ENCODE results near the gene DUSP2. TPM values are rescaled to one million over a fixed set of nuclear protein-coding genes. Genes with fewer than 3 reads are reported as not detected.

The DUSP2 gene
- polyA plus RNA-seq, 3 donors = 48.4 to 392 (median 66.1) TPM

DNA sequence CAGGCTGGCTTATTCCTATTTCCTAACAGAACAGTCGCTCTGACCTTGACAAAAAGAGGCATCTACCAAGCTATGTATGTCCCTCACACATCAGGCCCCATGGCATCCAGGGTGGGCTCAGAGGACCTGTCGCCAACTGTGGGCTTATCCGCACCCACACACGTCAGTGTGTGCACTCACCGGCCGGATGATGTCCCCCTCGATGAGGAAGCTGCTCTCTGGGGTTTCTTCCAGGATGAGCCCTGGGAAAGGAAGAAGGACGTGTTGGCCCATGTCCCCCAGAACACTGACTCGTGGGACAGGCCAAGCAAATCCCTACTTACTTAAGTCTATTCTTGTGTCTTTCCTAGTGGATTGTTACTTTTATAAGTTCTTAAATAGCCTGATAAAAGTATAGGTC is 10.1 kb downstream of the DUSP2 start:
- Histone ChIP-seq H2AFZ (ENCODE audit: insufficient read depth, low read depth, low read length, poor library complexity, severe bottlenecking) (no peak overlapping the region), H3K27me3 (ENCODE audit: control insufficient read depth in 2 of 2, insufficient read depth in 2 of 2, low read length in 2 of 2) (no peaks in the 10 kb centered on the region), H3K9me3 (replicated peaks in 1 of 2; ENCODE audit: control insufficient read depth in 1 of 2, insufficient read depth in 1 of 2, low read length in 2 of 2) (no peaks in the 10 kb centered on the region), H4K20me1 (ENCODE audit: insufficient read depth, low read length) (no peaks in the 10 kb centered on the region), H3K27ac (ENCODE audit: low read depth in 1 of 2, low read length in 2 of 2) (no peak overlapping the region), H3K4me3 (replicated peaks in 1 of 3; ENCODE audit: low read depth in 2 of 3, low read length in 3 of 3) (no peak overlapping the region), H3K36me3 (replicated peaks in 1 of 2; ENCODE audit: control insufficient read depth in 1 of 2, insufficient read depth in 2 of 2, low read length in 2 of 2) (no peaks in the 10 kb centered on the region), H3K9ac (ENCODE audit: insufficient read depth, low read length, poor library complexity, severe bottlenecking) (no peak overlapping the region), H3K4me1 (ENCODE audit: control insufficient read depth in 1 of 2, insufficient read depth in 2 of 2, low read length in 2 of 2) (no peaks in the 10 kb centered on the region), H3K4me2 (replicated peaks; ENCODE audit: extremely low read depth, low read length, poor library complexity, severe bottlenecking) (no peak overlapping the region), H3K79me2 (ENCODE audit: insufficient read depth, low read length) (no peaks in the 10 kb centered on the region)
- DNase-seq = peak in 1 of 3 donors; percentile 27
- Mint-ChIP-seq H3K9me3 (no peaks in the 10 kb centered on the region), H3K4me3 (no peak overlapping the region), H3K36me3 (no peaks in the 10 kb centered on the region), H3K4me1 (no peaks in the 10 kb centered on the region), H3K27me3 (ENCODE audit: low read depth in 3 of 3) (peaks cover 3 to 7% (median 6%) of the 10 kb centered on the region in 3 donors), H3K27ac (peak overlapping the region in 1 of 7 donors; percentile 48)
- intact Hi-C loops (cut with micrococcal nuclease) = no loop called here
- WGBS (ENCODE audit: insufficient coverage) = 83% methylated on average over 7 of the region's 9 CpGs
- TF ChIP-seq, protein P1, sequence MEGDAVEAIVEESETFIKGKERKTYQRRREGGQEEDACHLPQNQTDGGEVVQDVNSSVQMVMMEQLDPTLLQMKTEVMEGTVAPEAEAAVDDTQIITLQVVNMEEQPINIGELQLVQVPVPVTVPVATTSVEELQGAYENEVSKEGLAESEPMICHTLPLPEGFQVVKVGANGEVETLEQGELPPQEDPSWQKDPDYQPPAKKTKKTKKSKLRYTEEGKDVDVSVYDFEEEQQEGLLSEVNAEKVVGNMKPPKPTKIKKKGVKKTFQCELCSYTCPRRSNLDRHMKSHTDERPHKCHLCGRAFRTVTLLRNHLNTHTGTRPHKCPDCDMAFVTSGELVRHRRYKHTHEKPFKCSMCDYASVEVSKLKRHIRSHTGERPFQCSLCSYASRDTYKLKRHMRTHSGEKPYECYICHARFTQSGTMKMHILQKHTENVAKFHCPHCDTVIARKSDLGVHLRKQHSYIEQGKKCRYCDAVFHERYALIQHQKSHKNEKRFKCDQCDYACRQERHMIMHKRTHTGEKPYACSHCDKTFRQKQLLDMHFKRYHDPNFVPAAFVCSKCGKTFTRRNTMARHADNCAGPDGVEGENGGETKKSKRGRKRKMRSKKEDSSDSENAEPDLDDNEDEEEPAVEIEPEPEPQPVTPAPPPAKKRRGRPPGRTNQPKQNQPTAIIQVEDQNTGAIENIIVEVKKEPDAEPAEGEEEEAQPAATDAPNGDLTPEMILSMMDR (IDR thresholded peaks at IDR 0.05) = no peak

GRCh38 chr2:96134421-96134820 is 10.8 kb downstream of the DUSP2 start:
- Mint-ChIP-seq H3K27ac (peak overlapping the region in 1 of 7 donors; percentile 60), H3K9me3 (no peaks in the 10 kb centered on the region), H3K4me3 (no peak overlapping the region), H3K27me3 (ENCODE audit: low read depth in 3 of 3) (peaks cover 3 to 7% (median 7%) of the 10 kb centered on the region in 3 donors), H3K4me1 (no peaks in the 10 kb centered on the region), H3K36me3 (no peaks in the 10 kb centered on the region)
- Histone ChIP-seq H3K36me3 (replicated peaks in 1 of 2; ENCODE audit: control insufficient read depth in 1 of 2, insufficient read depth in 2 of 2, low read length in 2 of 2) (no peaks in the 10 kb centered on the region), H3K4me3 (replicated peaks in 1 of 3; ENCODE audit: low read depth in 2 of 3, low read length in 3 of 3) (no peak overlapping the region), H2AFZ (ENCODE audit: insufficient read depth, low read depth, low read length, poor library complexity, severe bottlenecking) (no peak overlapping the region), H3K4me2 (replicated peaks; ENCODE audit: extremely low read depth, low read length, poor library complexity, severe bottlenecking) (no peak overlapping the region), H3K27me3 (ENCODE audit: control insufficient read depth in 2 of 2, insufficient read depth in 2 of 2, low read length in 2 of 2) (no peaks in the 10 kb centered on the region), H3K79me2 (ENCODE audit: insufficient read depth, low read length) (no peaks in the 10 kb centered on the region), H3K9me3 (replicated peaks in 1 of 2; ENCODE audit: control insufficient read depth in 1 of 2, insufficient read depth in 1 of 2, low read length in 2 of 2) (no peaks in the 10 kb centered on the region), H4K20me1 (ENCODE audit: insufficient read depth, low read length) (no peaks in the 10 kb centered on the region), H3K4me1 (ENCODE audit: control insufficient read depth in 1 of 2, insufficient read depth in 2 of 2, low read length in 2 of 2) (no peaks in the 10 kb centered on the region), H3K27ac (ENCODE audit: low read depth in 1 of 2, low read length in 2 of 2) (no peak overlapping the region), H3K9ac (ENCODE audit: insufficient read depth, low read length, poor library complexity, severe bottlenecking) (no peak overlapping the region)
- TF ChIP-seq, protein P1 (IDR thresholded peaks at IDR 0.05) = no peak
- intact Hi-C loops (cut with micrococcal nuclease) = no loop called here
- 94% methylated on average over 11 of the region's 11 CpGs for WGBS (ENCODE audit: insufficient coverage)
- DNase-seq = peak in 1 of 3 donors; percentile 30
